LHCN-M2 (cell line): ENCODE measurements around the gene ECSCR. TPM values are rescaled to one million over a fixed set of nuclear protein-coding genes. Genes with fewer than 3 reads are reported as not detected.
"Not testable (repeated sequence)": the region's sequence is repeated elsewhere in the genome, so short reads cannot be mapped to it uniquely, and the experiment has no call there.

ENCODE experiments used
- DNase-seq: peaks from one replicate; pipeline ENCODE4 v3.0.0-alpha.2; 2012; ENCODE audit warnings: low read depth
- polyA plus RNA-seq: library from polyadenylated mRNA; unstranded; fragments of >200 nt; gene quantifications from one replicate; pipeline ENCODE4 v1.2.1, GENCODE V29; 2012; ENCODE audit warnings: missing spikeins
- total RNA-seq: library from RNA; depleted of rRNA; stranded (reverse); fragments of >200 nt; gene quantifications from 2 replicates; pipeline ENCODE4 v1.2.3, GENCODE V29; 2014; rRNA removed

Gene ECSCR
- 0.19 and 0.40 TPM in 2 replicates for total RNA-seq
- polyA plus RNA-seq, result 1.9 TPM

GRCh38 chr5:139462586-139463276, at the start of gene ECSCR:
ECSCR (minus strand) TSS chr5:139462743; CDS start chr5:139462670, 73 bp downstream.
- DNase-seq, result no peak

- DNase-seq, result not testable (repeated sequence)
Measured at GRCh38 chr5:139504722-139505121, 42.2 kb upstream of the ECSCR start.

- not testable (repeated sequence) for DNase-seq
Measured at GRCh38 chr5:139503879-139504278, 41.3 kb upstream of the ECSCR start.

- not testable (repeated sequence) for DNase-seq
Measured at GRCh38 chr5:139503036-139503817, 40.7 kb upstream of the ECSCR start.

- no peak for DNase-seq
Measured at GRCh38 chr5:139501381-139501780, 38.8 kb upstream of the ECSCR start.

GRCh38 chr5:139495638-139496435, 33.3 kb upstream of the ECSCR start:
- peak; percentile 72 for DNase-seq

- no peak for DNase-seq
Measured at GRCh38 chr5:139494832-139495231, 32.3 kb upstream of the ECSCR start.

- DNase-seq, result no peak
Measured at GRCh38 chr5:139494256-139494655, 31.7 kb upstream of the ECSCR start.

- DNase-seq, result peak; percentile 83
Measured at GRCh38 chr5:139492700-139493192, 30.2 kb upstream of the ECSCR start.

- DNase-seq, result no peak
Measured at GRCh38 chr5:139488260-139488659, 25.7 kb upstream of the ECSCR start.

- no peak for DNase-seq
Measured at GRCh38 chr5:139486201-139486600, 23.7 kb upstream of the ECSCR start.

GRCh38 chr5:139482890-139483208, 20.3 kb upstream of the ECSCR start:
- not testable (repeated sequence) for DNase-seq

GRCh38 chr5:139482050-139482889, 19.7 kb upstream of the ECSCR start, which contains the start of gene STING1:
STING1 (minus strand) TSS chr5:139482758; CDS start chr5:139481704, 1,054 bp downstream.
- DNase-seq, result peak; percentile 99

GRCh38 chr5:139481580-139482049, 19.1 kb upstream of the ECSCR start:
- peak; percentile 74 for DNase-seq

GRCh38 chr5:139481122-139481533, 18.6 kb upstream of the ECSCR start:
- peak; percentile 71 for DNase-seq

GRCh38 chr5:139479729-139480128, 17.2 kb upstream of the ECSCR start:
- DNase-seq, result not testable (repeated sequence)

- DNase-seq, result not testable (repeated sequence)
Measured at GRCh38 chr5:139478657-139479423, 16.3 kb upstream of the ECSCR start.

- no peak for DNase-seq
Measured at GRCh38 chr5:139475865-139476617, 13.5 kb upstream of the ECSCR start.
